ENCODE data around the gene PTPRD. TPM values are rescaled to one million over a fixed set of nuclear protein-coding genes. Genes with fewer than 3 reads are reported as not detected.

The PTPRD gene
- total and polyA plus RNA-seq, 9 of the 15 experiments (the other 6 are each of a cell fraction or from before 2014, with no cell fraction given), result 0.11 TPM; not detected in 8

DNA sequence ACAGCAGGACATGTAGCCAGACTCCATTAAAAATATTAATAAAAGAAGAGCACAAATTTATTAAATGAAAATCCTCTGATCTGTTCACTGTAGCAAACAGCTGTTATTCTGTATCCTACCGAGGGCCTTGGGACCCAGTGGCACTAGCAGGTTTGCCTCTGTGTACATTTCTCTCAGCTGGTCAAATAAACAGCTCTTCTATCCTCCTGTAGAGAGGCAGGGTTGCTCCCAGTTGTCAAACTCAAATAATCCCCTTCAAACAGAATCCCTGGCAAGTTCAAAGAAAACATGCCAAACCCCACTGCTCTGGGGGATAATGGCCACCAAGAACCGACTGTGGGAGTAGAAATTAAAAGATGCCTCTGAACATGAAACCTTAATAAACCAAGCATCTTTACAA lies 1551.2 kb downstream of the PTPRD start:
- H3K4me1 ChIP-seq (replicated peaks in 1 of 2; ENCODE audit: control insufficient read depth in 2 of 2, insufficient read depth in 2 of 2, low read length in 2 of 2), result no peaks in the 10 kb centered on the region
- no peaks in the 10 kb centered on the region for H4K20me1 ChIP-seq (replicated peaks; ENCODE audit: control insufficient read depth, insufficient read depth, low read length)
- DNase-seq (ENCODE audit: extremely low read depth in 1 of 4, low spot score in 3 of 4) (no peak), ATAC-seq (no peak), FAIRE-seq (no peak)
- no peak overlapping the region for H3K9ac ChIP-seq (ENCODE audit: insufficient read depth in 1 of 2, low read depth in 2 of 2, low read length in 2 of 2)
- in situ Hi-C loops (cut with MboI), result no loop called here
- H3K4me3 ChIP-seq, result no peak overlapping the region
- no peaks in the 10 kb centered on the region for H3K36me3 ChIP-seq (ENCODE audit: control insufficient read depth, insufficient read depth, low read length)
- no peaks in the 10 kb centered on the region for H3K27me3 ChIP-seq (ENCODE audit: control insufficient read depth in 2 of 2, insufficient read depth in 2 of 2, low read length in 2 of 2)
- no peaks in the 10 kb centered on the region for H3K9me3 ChIP-seq (replicated peaks; ENCODE audit: control insufficient read depth, insufficient read depth, low read depth, low read length)
- H3K4me2 ChIP-seq (ENCODE audit: insufficient read depth, low read length), result no peak overlapping the region
- ChIA-PET POLR2A (no interaction called here), CTCF (ENCODE audit: low intra/inter-chr PET ratio) (no interaction called here)
- H3K27ac ChIP-seq (ENCODE audit: extremely low read depth, low read depth, low read length), result no peak overlapping the region
- intact Hi-C loops (cut with micrococcal nuclease), result no loop called here
- TF ChIP-seq TRIM24 (IDR thresholded peaks at IDR 0.05) (no peak), ELF2 (CRISPR knock-in tag; IDR thresholded peaks at IDR 0.05) (no peak), BCOR (IDR thresholded peaks at IDR 0.05) (no peak), ZNF184 (CRISPR knock-in tag; IDR thresholded peaks at IDR 0.05) (no peak), KAT2B (IDR thresholded peaks at IDR 0.05; ENCODE audit: low read depth, low read length) (no peak), NFIC (IDR thresholded peaks at IDR 0.05) (no peak), ZNF408 (CRISPR knock-in tag; IDR thresholded peaks at IDR 0.05; ENCODE audit: low read depth) (no peak), HIVEP1 (CRISPR knock-in tag; IDR thresholded peaks at IDR 0.05) (no peak), SMARCA5 (IDR thresholded peaks at IDR 0.05) (no peak), ZNF324 (CRISPR knock-in tag; IDR thresholded peaks at IDR 0.05) (no peak), MAFF (IDR thresholded peaks at IDR 0.05; ENCODE audit: low read length) (no peak), FOS (IDR thresholded peaks at IDR 0.05; ENCODE audit: extremely low read depth, insufficient read length) (no peak)
- TF ChIP-seq, protein P1, sequence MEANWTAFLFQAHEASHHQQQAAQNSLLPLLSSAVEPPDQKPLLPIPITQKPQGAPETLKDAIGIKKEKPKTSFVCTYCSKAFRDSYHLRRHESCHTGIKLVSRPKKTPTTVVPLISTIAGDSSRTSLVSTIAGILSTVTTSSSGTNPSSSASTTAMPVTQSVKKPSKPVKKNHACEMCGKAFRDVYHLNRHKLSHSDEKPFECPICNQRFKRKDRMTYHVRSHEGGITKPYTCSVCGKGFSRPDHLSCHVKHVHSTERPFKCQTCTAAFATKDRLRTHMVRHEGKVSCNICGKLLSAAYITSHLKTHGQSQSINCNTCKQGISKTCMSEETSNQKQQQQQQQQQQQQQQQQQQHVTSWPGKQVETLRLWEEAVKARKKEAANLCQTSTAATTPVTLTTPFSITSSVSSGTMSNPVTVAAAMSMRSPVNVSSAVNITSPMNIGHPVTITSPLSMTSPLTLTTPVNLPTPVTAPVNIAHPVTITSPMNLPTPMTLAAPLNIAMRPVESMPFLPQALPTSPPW (CRISPR knock-in tag; IDR thresholded peaks at IDR 0.05), result no peak
- TF ChIP-seq, protein P2, sequence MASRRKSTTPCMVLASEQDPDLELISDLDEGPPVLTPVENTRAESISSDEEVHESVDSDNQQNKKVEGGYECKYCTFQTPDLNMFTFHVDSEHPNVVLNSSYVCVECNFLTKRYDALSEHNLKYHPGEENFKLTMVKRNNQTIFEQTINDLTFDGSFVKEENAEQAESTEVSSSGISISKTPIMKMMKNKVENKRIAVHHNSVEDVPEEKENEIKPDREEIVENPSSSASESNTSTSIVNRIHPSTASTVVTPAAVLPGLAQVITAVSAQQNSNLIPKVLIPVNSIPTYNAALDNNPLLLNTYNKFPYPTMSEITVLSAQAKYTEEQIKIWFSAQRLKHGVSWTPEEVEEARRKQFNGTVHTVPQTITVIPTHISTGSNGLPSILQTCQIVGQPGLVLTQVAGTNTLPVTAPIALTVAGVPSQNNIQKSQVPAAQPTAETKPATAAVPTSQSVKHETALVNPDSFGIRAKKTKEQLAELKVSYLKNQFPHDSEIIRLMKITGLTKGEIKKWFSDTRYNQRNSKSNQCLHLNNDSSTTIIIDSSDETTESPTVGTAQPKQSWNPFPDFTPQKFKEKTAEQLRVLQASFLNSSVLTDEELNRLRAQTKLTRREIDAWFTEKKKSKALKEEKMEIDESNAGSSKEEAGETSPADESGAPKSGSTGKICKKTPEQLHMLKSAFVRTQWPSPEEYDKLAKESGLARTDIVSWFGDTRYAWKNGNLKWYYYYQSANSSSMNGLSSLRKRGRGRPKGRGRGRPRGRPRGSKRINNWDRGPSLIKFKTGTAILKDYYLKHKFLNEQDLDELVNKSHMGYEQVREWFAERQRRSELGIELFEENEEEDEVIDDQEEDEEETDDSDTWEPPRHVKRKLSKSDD (conservative IDR thresholded peaks at IDR 0.05; ENCODE audit: low read length), result no peak
- H3K9me1 ChIP-seq (ENCODE audit: control insufficient read depth, insufficient read depth, low read length), result no peaks in the 10 kb centered on the region
- no TSS peak for BruUV-seq (replicated peaks)
- WGBS (ENCODE audit: insufficient coverage, low coverage, missing lambda C conversion rate), result 0% methylated on average over 2 of the region's 2 CpGs
- H3K79me2 ChIP-seq (ENCODE audit: control insufficient read depth, insufficient read depth, low read length), result no peaks in the 10 kb centered on the region
- no peak overlapping the region for H2AFZ ChIP-seq (ENCODE audit: low read depth, low read length)
